ENCODE measurements around the gene PPAN. TPM values are rescaled to one million over a fixed set of nuclear protein-coding genes. Genes with fewer than 3 reads are reported as not detected.

Gene PPAN
- polyA plus RNA-seq, 3 donors = 25.6 to 31.1 (median 25.8) TPM

DNA sequence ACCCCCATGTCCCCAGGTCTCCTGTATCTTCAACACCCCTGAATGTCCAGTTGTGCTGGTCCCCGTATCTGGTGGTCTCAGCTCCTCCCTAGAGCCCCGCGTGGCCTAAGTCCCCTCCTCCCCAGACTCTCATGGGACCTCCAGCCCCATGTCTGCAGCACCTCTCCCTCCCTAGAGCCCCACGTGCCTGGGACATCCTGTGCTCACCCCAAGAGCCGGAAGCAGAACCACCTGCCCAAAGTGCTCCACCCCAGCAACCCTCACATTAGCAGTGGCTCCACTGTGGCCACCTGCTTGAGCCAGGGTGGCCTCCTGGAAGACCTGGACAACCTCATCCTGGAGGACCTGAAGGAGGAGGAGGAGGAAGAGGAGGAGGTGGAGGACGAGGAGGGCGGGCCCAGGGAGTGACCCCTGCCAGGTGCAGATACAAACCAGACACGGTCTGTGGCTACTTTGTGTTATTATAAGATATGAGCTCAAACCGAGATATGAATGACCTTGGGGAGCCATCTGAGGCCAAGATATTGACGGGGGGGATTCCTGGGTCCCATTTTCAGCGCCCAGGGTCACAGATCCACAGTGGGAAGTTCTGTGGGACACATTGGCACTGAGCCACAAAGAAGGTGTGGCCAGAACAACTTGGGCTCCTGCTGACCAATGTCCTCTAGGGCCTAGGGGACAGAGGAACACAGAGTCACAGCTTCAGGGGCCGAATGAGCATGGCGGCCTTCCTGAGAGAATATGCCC lies 14.1 kb upstream of the PPAN start:
- DNase-seq (ENCODE audit: low read depth in 3 of 3, low spot score in 2 of 3) = no peak

DNA sequence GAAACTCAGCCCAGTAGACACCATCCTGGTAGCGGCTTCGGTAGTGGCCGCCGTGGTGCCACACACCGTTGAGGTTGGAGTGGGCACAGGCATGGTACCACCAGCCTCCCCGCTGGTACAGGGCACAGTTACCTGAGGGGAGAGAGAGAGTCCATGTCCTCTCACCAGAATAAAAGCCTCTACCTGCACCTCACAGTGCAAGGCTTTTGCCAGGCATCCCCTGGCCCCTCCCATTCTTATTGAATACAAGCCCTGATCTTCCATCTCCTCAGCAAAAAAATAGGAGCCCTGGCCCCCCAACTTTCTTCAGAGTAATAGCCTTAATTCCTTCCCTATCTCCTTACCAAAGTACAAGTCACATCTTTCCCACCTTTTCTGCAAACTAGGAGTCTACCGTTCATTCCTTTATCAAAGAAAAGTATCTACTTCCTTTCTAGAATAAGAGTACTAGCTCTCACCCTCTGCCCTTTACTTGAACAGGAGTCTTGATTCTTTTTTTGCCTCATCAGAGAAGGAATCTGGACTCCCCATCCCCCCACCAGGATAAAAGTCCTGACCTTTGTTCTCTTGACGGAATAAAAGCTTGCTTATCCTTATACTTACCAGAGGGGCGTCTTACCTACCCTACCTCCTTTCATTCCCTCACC lies 13.4 kb upstream of the PPAN start:
- no peak for DNase-seq (ENCODE audit: low read depth in 3 of 3, low spot score in 2 of 3)

- no peak for DNase-seq (ENCODE audit: low read depth in 3 of 3, low spot score in 2 of 3)
Measured at GRCh38 chr19:10093295-10094186, 12.6 kb upstream of the PPAN start.

GRCh38 chr19:10095622-10095947 lies 10.6 kb upstream of the PPAN start:
- DNase-seq (ENCODE audit: low read depth in 3 of 3, low spot score in 2 of 3) = no peak

DNA sequence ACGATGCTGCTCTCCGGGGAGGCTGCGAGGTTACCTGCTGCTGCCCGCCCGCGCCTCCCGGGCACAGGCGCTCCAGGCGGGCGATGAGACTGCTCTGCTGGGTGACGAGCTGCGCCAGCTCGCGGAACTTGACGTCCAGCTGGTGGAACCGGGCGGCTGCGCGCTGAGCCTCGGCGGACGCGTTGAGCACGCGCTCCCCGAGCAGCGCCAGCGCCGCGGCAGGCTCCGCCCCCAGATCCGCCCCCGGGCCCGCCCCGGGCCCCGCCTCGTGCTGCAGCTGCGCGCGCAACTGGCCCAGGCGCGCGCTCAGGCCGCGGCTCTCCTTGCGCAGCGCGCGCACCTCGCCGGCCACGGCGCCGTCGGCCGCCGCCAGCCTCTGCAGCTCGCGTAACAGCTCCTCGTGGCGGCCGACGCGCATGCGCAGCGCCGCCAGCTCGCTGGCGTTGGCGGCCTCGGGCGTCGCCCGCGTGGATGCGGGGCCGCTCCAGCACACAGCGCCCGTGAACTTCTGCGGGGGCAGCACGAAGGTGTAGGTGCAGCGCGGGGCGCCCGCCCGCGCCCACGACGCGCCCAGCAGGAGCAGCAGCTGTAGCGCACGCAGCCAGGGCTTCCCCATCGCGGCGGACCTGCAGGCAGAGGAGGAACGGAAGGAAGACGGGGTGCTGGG lies 10.1 kb upstream of the PPAN start:
- peak in 1 of 3 donors; percentile 78 for DNase-seq (ENCODE audit: low read depth in 3 of 3, low spot score in 2 of 3)

DNA sequence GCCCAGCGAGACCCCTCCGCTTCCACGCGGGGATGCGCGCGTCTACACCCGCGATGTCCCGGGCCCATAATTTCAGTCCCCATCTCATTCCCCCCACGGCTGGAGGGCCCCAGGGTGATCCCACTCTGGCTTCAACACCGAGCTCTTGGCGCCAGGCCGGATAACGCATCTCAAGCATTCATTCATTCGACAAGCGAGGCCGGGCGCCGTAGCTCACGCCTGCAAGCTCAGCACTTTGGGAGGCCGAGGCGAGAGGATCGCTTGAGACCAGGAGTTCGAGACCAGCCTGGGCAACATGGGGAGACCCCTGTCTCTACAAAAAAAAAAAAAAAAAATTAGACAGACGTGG lies 9.6 kb upstream of the PPAN start:
- DNase-seq (ENCODE audit: low read depth in 3 of 3, low spot score in 2 of 3) = no peak

- no peak for DNase-seq (ENCODE audit: low read depth in 3 of 3, low spot score in 2 of 3)
Measured at GRCh38 chr19:10100163-10100785, 5.9 kb upstream of the PPAN start.

GRCh38 chr19:10102787-10103236 lies 3.4 kb upstream of the PPAN start:
- DNase-seq (ENCODE audit: low read depth in 3 of 3, low spot score in 2 of 3) = no peak

DNA sequence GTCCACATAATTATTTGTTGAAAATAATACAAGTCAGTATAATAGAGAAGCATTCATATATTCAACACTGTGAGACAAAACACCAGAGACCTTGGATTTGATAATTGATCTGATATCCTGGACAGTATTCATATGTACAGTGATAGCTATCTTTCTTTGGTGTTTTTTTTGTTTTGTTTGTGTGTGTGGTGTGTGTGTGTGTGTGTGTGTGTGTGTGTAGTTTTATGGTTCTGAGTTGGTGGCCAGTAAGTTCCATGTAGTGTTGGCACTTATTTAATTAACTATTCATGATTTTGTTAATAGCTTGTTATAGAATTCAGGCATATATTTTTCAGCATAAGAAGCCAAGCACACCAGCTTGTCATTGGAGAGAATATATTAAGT lies 2.0 kb upstream of the PPAN start:
- no peak for DNase-seq (ENCODE audit: low read depth in 3 of 3, low spot score in 2 of 3)

DNA sequence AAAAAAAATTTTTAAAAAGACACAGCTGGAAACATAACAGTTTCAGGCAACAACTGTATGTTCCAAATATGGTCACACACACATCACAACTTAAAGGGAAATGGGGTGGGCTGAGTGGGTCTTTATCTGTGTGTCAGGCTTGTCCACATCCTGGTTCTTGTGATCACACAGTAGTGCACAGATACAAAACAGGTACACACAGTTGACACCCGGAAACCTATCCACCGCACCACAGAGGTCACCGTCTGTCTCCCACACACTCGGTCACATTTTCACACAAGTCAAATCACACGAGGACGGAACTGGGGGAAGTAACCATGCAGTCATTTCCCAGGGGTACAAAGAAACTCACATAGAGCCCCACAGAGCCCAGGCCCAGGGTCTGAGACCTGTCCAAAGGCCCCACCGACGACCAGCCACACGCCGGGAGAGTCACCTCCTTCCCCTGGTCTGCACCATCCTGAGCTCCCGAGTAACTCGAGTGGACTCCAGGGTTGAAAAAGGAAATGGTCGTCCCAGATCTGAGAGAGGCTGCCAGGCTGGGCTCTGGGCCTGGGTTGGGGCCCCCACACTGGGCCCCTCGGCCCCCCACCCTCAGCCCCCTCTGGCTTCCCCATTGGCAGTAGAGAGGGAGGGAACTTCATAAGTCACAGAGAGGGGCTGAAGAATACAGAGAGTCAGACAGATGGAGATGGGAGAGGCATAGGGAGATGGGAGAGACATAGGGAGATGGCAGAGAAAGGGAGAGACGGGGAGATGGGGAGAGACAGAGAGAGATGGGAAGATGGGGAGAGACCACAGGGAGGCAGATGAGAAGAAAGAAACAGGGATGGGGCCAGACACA lies 1.3 kb upstream of the PPAN start:
- no peak for DNase-seq (ENCODE audit: low read depth in 3 of 3, low spot score in 2 of 3)

- DNase-seq (ENCODE audit: low read depth in 3 of 3, low spot score in 2 of 3) = no peak
Measured at GRCh38 chr19:10105509-10106099, 558 bp upstream of the PPAN start.

GRCh38 chr19:10107254-10107653 lies 1.1 kb downstream of the PPAN start:
- DNase-seq (ENCODE audit: low read depth in 3 of 3, low spot score in 2 of 3) = no peak

DNA sequence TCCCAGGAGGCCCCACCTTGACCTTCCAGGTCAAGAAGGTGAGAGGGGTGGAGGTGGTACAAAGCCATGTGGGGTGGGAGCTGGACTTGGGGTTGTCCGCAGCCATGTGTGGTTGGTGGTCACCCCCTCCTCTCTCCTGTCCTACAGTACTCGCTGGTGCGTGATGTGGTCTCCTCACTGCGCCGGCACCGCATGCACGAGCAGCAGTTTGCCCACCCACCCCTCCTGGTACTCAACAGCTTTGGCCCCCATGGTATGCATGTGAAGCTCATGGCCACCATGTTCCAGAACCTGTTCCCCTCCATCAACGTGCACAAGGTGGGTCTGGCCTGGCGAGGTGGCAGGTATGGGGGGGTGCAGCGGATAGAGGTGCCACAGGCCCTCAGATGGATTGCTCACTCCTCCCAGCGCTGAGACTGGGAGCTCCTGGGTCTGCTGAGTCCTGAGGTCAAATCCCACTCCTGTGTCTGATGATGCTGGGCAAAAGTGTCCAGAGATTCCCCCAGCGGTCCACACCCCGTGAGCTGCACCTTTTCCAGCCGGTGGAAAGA lies 1.7 kb downstream of the PPAN start:
- no peak for DNase-seq (ENCODE audit: low read depth in 3 of 3, low spot score in 2 of 3)

GRCh38 chr19:10109528-10109927 lies 3.4 kb downstream of the PPAN start:
- no peak for DNase-seq (ENCODE audit: low read depth in 3 of 3, low spot score in 2 of 3)

- DNase-seq (ENCODE audit: low read depth in 3 of 3, low spot score in 2 of 3) = no peak
Measured at GRCh38 chr19:10110076-10110971, 4.2 kb downstream of the PPAN start.

GRCh38 chr19:10110972-10111317 lies 4.8 kb downstream of the PPAN start:
- DNase-seq (ENCODE audit: low read depth in 3 of 3, low spot score in 2 of 3) = no peak

DNA sequence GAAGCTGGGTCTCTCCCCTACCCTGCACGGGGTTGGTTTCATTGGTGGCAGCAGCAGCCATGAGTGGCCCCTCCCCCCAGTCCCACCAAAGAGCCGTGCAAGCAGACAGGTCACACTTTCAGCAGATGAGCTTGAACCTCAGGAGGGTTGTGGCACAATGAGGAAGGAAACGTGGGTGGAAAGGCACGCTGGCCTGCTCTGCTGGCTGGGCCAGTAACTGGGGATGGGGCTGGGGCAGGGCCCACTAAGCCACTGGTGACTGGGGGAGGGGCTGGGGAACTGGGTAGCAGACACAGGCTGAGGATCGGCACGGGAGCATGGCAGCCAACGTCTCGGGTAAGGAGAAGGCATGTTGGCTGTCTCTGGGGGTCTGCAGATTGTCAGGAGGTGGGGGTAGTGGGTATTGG lies 5.2 kb downstream of the PPAN start, which contains the start of gene P2RY11:
P2RY11 (plus strand) TSS at position 289 of the 407 bp plus-strand sequence; CDS start at position 318, 29 bp downstream.
- DNase-seq (ENCODE audit: low read depth in 3 of 3, low spot score in 2 of 3) = no peak
